Activated T-cell treated with anti-CD3 and anti-CD28 coated beads, Interleukin-2, amount 50 U/mL, for 4 hours (primary cell): ENCODE data around the gene IGFBP6. TPM values are rescaled to one million over a fixed set of nuclear protein-coding genes. Genes with fewer than 3 reads are reported as not detected.

Experiments
- ATAC-seq, 2 donors: fragments of 200-7000 bp; cut with Tn5 transposase; one replicate each; pipeline ENCODE4 v1.10.0; 2021
- DNase-seq: peaks from one replicate; pipeline ENCODE4 v3.0.0-alpha.2; 2020
- H3K27me3 Mint-ChIP-seq: one replicate; pipeline ENCODE4 v1.8.0; 2021; ENCODE audit warnings: low read depth, mixed read lengths
- H3K36me3 Mint-ChIP-seq: one replicate; pipeline ENCODE4 v1.8.0; 2022; ENCODE audit warnings: mixed read lengths; ENCODE audit not compliant: insufficient read depth
- H3K4me1 Mint-ChIP-seq: one replicate; pipeline ENCODE4 v1.8.0; 2021; ENCODE audit warnings: low read depth, mixed read lengths
- H3K4me3 Mint-ChIP-seq: one replicate; pipeline ENCODE4 v1.8.0; 2021; ENCODE audit warnings: mild to moderate bottlenecking, moderate library complexity, mixed read lengths
- H3K9me3 Mint-ChIP-seq: one replicate; pipeline ENCODE4 v1.8.0; 2021; ENCODE audit warnings: mixed read lengths
- total RNA-seq, 3 donors: library from RNA; stranded (reverse); gene quantifications; one replicate each; pipeline ENCODE4 v1.2.1, GENCODE V29; 2021

Gene IGFBP6, protein sequence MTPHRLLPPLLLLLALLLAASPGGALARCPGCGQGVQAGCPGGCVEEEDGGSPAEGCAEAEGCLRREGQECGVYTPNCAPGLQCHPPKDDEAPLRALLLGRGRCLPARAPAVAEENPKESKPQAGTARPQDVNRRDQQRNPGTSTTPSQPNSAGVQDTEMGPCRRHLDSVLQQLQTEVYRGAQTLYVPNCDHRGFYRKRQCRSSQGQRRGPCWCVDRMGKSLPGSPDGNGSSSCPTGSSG
- total RNA-seq, result under 1 TPM; 0.29 to 0.43 (median 0.38) TPM

- Mint-ChIP-seq H3K27me3 (peaks cover 2% of the 10 kb centered on the region), H3K4me3 (peak within 1 kb of the TSS; percentile 77), H3K36me3 (no peaks in the 10 kb centered on the region), H3K4me1 (peaks cover 37% of the 10 kb centered on the region), H3K9me3 (no peaks in the 10 kb centered on the region)
- peak; percentile 66 to 67 for ATAC-seq
- DNase-seq, result peak; percentile 42
These were observed at the start of gene IGFBP6 for GRCh38 chr12:53097564-53098353. TSS of gene IGFBP6 (plus strand) at chr12:53097667. CDS start at chr12:53097718, 51 bp downstream.

GRCh38 chr12:53048033-53048779 is 49.3 kb upstream of the IGFBP6 start:
- no peak for DNase-seq
- no peaks in the 10 kb centered on the region for H3K36me3 Mint-ChIP-seq
- H3K4me3 Mint-ChIP-seq, result peak overlapping the region; percentile 41
- peaks cover 16% of the 10 kb centered on the region for H3K4me1 Mint-ChIP-seq
- no peaks in the 10 kb centered on the region for H3K27me3 Mint-ChIP-seq
- no peak for ATAC-seq
- H3K9me3 Mint-ChIP-seq, result no peaks in the 10 kb centered on the region

DNA sequence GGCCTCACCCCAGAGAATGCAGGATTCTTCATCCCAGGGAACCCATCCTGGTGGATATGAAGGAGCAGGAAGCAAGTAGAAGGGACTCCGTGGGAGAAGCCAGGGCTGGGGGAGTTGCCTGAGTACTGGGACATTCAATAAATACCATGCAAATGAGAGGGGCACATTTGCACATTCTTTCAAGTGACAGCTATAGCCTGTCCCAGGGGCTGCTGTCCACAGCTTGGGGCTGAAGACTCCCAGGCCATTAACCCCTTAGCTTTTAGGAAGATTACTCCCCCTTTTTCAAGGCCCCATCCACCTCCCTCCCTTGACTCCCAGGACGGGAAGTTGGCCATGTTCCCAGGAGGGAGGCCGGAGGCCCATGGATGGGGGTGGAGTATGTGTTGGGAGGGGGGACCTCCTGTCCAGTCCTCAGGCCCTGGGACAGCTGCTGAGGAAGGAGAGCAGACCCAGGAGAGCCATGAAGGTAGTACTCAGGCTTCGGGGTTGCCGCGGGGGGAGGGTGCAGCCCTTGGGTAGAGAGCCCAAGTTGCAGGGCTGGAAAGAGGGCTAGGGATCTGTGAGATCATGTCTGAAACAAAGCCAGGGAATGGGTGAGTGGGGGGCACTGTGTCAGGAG is 48.6 kb upstream of the IGFBP6 start:
- Mint-ChIP-seq H3K4me1 (peaks cover 22% of the 10 kb centered on the region), H3K9me3 (no peaks in the 10 kb centered on the region), H3K27me3 (no peaks in the 10 kb centered on the region), H3K36me3 (no peaks in the 10 kb centered on the region), H3K4me3 (no peak overlapping the region)
- no peak for ATAC-seq
- no peak for DNase-seq

DNA sequence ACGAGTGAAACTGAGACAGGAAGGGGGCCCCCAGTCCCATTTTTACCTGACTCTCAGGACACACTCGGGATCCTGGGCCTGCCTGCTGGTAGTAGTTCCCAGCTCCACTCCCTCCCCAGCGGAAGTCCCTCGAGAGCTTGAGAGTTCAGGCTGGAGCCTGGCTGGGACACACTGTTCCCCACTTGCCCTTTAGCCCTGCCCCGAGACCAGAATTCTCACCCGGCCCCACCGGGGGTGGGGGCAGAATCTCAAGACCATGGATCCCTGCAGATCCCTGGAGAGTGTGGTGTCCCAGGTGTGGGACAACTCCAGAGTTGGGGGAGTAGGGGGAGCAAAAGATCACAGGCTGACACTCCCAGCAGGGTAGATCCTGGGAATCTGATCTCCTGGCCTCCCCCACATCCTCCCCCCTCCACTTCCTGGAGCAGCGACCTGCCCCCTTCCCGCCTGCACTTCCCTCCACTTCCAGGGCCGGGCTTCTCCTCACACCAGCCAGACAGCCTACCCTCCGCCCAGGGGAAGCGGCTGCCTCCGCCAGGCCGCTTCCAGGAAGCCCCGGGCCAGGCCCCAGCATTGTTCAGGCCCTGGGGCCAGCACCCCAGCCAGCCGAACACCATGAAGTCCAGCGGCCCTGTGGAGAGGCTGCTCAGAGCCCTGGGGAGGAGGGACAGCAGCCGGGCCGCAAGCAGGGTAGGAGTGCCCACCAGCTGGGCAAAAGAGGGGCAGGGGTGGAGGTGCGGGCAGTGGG is 47.7 kb upstream of the IGFBP6 start, which contains the start of gene TNS2:
Gene TNS2 (plus strand): TSS at position 495 of the 748 bp plus-strand sequence. CDS start 121 bp downstream, at position 616.
- Mint-ChIP-seq H3K9me3 (no peaks in the 10 kb centered on the region), H3K27me3 (no peaks in the 10 kb centered on the region), H3K4me1 (peaks cover 26% of the 10 kb centered on the region), H3K36me3 (no peaks in the 10 kb centered on the region), H3K4me3 (no peak within 1 kb of the TSS)
- DNase-seq (no peak), ATAC-seq (no peak)

DNA sequence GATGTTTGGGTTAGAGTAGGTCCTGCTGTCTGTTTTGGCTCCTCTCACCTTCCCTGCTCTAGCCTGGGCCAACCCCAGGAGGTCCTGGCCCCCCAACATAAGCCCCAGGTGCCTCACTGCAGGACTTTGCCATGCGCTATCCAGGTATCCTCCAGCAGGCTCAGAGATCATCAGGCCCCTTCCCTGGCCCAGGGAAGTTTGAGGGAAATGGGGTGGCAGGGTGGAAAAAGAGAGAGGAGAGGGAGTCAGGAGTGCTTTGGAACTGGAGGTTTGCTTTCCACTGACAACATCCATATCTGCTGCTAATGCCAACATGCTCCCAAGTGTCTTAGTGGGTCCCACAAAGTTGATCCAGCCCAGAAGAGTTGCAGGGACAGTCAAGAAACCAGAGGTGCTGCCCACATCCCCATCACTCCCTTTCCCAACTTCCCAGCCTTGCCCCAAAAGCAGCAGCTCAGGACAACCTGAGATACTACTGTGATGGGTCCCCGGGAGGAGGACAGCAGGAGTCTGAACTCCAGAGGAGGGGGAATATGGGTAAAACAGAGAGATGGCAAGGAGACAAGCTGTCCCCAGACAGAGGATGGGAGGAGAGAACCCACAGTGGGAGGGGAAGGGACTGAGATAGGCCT is 46.9 kb upstream of the IGFBP6 start:
- no peaks in the 10 kb centered on the region for H3K27me3 Mint-ChIP-seq
- peaks cover 26% of the 10 kb centered on the region for H3K4me1 Mint-ChIP-seq
- no peak overlapping the region for H3K4me3 Mint-ChIP-seq
- H3K9me3 Mint-ChIP-seq, result no peaks in the 10 kb centered on the region
- no peaks in the 10 kb centered on the region for H3K36me3 Mint-ChIP-seq
- DNase-seq (no peak), ATAC-seq (no peak)

DNA sequence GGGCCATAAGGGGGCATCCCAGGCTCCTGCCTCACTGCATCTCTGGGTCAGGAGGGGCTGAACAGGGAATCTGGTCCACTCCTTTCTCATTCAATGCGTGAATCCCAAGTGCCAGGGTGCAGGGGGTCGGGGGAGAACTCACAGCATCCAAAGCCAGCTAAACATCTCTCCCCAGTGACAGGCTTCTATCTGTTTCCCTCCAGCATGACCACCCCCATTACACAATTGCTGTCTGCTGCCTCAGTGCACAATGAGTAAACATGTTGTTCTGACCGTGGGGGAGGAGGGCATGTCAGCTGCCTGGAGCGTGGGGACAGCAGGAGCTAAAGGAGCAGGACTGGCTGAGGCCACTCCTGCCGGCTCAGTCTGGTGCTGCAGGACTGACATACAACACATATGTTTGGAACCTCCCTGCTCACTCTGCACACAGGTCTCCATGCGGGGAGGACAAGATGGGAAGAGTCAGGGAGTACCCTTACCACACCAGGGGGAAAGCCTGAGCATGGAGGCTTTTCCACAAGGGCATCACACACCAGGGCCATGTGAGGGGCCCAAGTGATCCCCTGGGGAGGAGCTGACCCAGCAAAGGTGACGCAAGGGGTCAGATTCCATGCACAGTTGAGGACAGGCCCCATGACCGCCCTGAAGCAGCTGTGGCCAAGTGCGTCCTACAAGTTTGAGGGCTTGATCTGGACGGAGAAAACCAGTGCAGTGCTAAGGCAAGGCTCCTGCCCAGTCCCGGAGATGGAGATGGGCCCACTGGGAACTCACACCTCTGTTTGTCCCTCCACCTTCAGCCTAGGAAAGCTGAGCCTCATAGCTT is 46.2 kb upstream of the IGFBP6 start:
- Mint-ChIP-seq H3K9me3 (no peaks in the 10 kb centered on the region), H3K4me1 (peaks cover 19% of the 10 kb centered on the region), H3K27me3 (no peaks in the 10 kb centered on the region), H3K4me3 (no peak overlapping the region), H3K36me3 (no peaks in the 10 kb centered on the region)
- DNase-seq (peak; percentile 4), ATAC-seq (no peak)

DNA sequence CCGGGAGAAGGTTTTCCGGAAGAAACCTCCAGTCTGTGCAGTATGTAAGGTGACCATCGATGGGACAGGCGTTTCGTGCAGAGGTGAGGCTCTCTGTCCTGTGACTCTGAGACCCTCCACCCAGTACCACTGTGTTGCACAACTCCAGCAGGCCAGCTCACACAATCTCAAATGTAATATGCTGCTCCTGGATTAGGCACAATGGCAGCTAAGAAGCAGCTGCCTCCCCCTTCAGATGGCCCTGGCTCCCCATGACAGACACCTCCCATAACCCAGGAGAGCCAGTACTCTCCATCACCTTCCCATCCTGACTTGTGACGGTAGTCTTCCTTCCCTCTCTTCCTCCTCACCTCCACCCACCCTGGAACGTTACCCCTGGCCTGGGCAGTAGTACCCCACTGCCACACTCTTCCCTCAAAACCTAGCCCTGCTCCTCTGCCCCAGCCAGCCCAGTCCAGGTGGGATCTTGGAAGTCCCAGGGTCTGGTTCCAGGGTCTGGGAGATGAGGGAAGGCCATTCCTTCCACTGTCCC is 45.5 kb upstream of the IGFBP6 start:
- DNase-seq, result no peak
- Mint-ChIP-seq H3K36me3 (no peaks in the 10 kb centered on the region), H3K27me3 (no peaks in the 10 kb centered on the region), H3K4me1 (peaks cover 15% of the 10 kb centered on the region), H3K4me3 (peak overlapping the region; percentile 19), H3K9me3 (no peaks in the 10 kb centered on the region)
- no peak for ATAC-seq

DNA sequence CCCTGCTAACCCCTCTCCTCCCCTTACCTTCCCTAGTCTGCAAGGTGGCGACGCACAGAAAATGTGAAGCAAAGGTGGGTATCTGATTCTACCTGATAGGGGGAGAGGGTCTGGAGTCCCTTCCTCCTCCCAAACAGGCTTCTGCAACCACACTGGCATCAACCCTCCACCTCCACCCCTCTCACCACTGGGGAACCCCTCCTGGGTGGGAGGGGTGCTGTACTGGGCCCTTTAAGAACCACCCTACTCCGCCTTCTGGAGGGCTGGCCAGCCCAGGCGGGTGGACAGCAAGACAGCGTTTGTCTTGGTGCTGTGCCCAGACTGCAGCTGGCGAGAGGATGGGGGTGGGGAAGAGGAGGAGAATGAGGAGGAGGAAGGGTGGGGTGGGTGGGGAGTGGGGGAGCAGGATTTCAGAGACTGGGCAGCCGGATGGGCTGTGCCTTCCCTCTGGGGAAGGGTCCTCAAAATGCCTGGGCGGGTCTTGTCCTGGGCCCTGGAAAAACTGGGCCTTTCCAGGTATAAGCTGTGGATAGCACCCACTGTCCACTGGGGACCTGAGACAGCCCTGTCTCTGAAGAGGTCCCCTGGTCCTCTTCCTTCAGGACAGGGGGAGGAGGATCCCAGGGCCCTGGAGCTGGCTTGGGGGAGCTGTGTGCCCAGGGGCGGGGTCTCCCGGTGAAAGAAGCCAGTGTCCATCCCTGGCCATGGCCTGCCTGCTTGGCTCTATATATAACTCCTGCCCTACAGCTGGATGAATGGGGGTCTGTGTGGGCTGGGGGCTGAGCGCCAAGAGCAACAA is 44.8 kb upstream of the IGFBP6 start:
- H3K27me3 Mint-ChIP-seq, result no peaks in the 10 kb centered on the region
- DNase-seq (no peak), ATAC-seq (no peak)
- H3K4me1 Mint-ChIP-seq, result peaks cover 15% of the 10 kb centered on the region
- peak overlapping the region; percentile 19 for H3K4me3 Mint-ChIP-seq
- H3K9me3 Mint-ChIP-seq, result no peaks in the 10 kb centered on the region
- H3K36me3 Mint-ChIP-seq, result no peaks in the 10 kb centered on the region

DNA sequence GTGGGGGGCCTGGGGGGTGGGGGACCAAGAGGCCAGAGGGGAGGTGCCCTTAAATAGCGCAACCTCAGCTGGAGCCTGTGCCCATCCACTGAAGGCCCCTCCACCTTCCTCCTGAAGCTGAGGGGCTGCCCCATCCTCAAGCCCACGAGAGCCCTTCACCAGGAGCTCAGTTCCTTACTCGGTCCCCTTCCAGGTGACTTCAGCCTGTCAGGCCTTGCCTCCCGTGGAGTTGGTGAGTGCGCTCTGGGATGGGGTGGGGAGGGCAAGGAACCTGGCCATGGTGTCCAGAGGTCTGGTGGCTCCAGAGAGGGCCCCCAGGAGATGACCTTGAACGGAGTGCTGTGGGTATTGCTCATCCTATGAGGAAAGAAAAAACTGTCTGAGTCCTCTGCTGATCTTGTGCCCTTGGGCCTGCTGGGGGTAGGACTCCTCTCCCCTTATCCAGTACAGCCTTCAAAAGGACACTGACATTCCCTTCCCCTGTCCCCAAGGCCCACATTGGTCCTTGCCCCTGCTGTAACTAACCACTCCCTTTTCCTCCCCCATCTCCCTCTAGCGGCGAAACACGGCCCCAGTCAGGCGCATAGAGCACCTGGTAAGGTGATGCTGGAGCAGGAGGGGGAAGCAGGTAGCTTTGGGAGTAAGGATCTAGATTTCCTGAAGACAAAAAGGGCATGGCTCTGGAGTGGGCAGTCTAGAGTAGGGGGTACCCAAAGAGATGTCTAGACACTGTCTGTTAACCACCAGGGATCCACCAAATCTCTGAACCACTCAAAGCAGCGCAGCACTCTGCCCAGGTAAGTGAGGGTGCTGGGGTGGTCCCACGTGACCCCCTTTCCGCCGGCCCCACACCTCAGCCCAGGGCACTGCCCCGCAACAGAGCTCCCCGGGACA is 44.0 kb upstream of the IGFBP6 start:
- Mint-ChIP-seq H3K36me3 (no peaks in the 10 kb centered on the region), H3K9me3 (no peaks in the 10 kb centered on the region), H3K27me3 (no peaks in the 10 kb centered on the region), H3K4me3 (peak overlapping the region; percentile 87), H3K4me1 (peaks cover 15% of the 10 kb centered on the region)
- peak; percentile 35 to 37 for ATAC-seq
- DNase-seq, result peak; percentile 56

DNA sequence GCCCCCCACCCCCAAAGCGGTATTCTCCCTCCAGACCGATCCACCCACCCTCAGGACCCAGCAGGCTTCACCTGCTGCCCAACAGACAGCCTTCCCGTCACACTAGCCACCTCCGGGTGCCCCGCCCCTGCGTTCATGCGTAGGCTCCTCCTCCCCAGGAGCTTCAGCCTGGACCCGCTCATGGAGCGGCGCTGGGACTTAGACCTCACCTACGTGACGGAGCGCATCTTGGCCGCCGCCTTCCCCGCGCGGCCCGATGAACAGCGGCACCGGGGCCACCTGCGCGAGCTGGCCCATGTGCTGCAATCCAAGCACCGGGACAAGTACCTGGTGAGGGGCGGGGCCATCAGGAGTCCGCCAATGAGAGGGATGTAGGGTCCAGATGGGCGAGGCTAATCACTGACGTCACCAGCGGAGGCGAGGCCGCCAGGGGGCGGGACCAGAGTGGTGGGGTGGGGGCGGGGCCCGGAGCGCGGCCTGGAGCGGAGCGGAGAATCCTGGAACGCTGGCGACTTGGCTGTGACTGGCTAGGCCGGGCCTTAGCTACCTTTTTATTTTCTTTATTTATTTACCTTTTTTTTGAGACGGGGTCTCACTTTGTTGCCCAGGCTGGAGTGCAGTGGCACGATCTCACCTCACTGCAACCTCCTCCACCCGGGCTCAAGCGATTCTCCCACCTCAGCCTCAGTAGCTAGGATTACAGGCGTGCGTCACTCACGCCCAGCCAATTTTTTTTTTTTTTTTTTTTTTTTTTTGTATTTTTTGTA is 43.2 kb upstream of the IGFBP6 start:
- H3K36me3 Mint-ChIP-seq, result no peaks in the 10 kb centered on the region
- H3K4me1 Mint-ChIP-seq, result peaks cover 11% of the 10 kb centered on the region
- peak overlapping the region; percentile 87 for H3K4me3 Mint-ChIP-seq
- no peaks in the 10 kb centered on the region for H3K9me3 Mint-ChIP-seq
- DNase-seq, result peak; percentile 92
- peak; percentile 92 to 93 for ATAC-seq
- no peaks in the 10 kb centered on the region for H3K27me3 Mint-ChIP-seq
